Osteocyte (in vitro differentiated cells): ENCODE data around the gene LDLR. TPM values are rescaled to one million over a fixed set of nuclear protein-coding genes. Genes with fewer than 3 reads are reported as not detected.
"Not testable (repeated sequence)": the region's sequence is repeated elsewhere in the genome, so short reads cannot be mapped to it uniquely, and the experiment has no call there.

ENCODE experiments used
- DNase-seq: peaks from one replicate; pipeline ENCODE4 v3.0.0; 2021; ENCODE audit warnings: mixed read lengths; ENCODE audit not compliant: unreplicated experiment; ENCODE audit errors: extremely low spot score
- H3K27ac Mint-ChIP-seq: one replicate; pipeline ENCODE4 v1.8.0; 2021; ENCODE audit warnings: mild to moderate bottlenecking, mixed read lengths; ENCODE audit not compliant: unreplicated experiment
- H3K27me3 Mint-ChIP-seq: one replicate; pipeline ENCODE4 v1.8.0; 2021; ENCODE audit warnings: mixed read lengths; ENCODE audit not compliant: unreplicated experiment
- H3K36me3 Mint-ChIP-seq: one replicate; pipeline ENCODE4 v1.8.0; 2021; ENCODE audit warnings: mixed read lengths; ENCODE audit not compliant: unreplicated experiment
- H3K4me1 Mint-ChIP-seq: one replicate; pipeline ENCODE4 v1.8.0; 2021; ENCODE audit warnings: mixed read lengths; ENCODE audit not compliant: unreplicated experiment
- H3K4me3 Mint-ChIP-seq: one replicate; pipeline ENCODE4 v1.8.0; 2021; ENCODE audit warnings: mild to moderate bottlenecking, moderate library complexity, mixed read lengths; ENCODE audit not compliant: unreplicated experiment
- H3K9me3 Mint-ChIP-seq: one replicate; pipeline ENCODE4 v1.8.0; 2021; ENCODE audit warnings: mixed read lengths; ENCODE audit not compliant: unreplicated experiment
- CTCF ChIP-seq: fragments of 200-600 bp; sonication (generic); IDR thresholded peaks from 2 replicates; pipeline ENCODE4 v1.5.0; 2021; ENCODE audit warnings: antibody characterized with exemption, mild to moderate bottlenecking, moderate library complexity
- total RNA-seq: library from RNA; stranded (reverse); gene quantifications from 2 replicates; pipeline ENCODE4 v1.2.1, GENCODE V29; 2021

Gene LDLR
- total RNA-seq, 1 donor from 2014 or later, result 96.9 TPM

GRCh38 chr19:11098327-11098726 is 9.1 kb downstream of the LDLR start:
- Mint-ChIP-seq H3K27ac (no peak overlapping the region), H3K9me3 (peaks cover 4% of the 10 kb centered on the region), H3K27me3 (no peaks in the 10 kb centered on the region), H3K4me3 (no peak overlapping the region), H3K4me1 (peaks cover 48% of the 10 kb centered on the region), H3K36me3 (peaks cover 32% of the 10 kb centered on the region)
- no peak for DNase-seq
- no peak for TF ChIP-seq CTCF

GRCh38 chr19:11098861-11099260 is 9.6 kb downstream of the LDLR start:
- no peak overlapping the region for H3K27ac Mint-ChIP-seq
- peaks cover 42% of the 10 kb centered on the region for H3K4me1 Mint-ChIP-seq
- H3K27me3 Mint-ChIP-seq, result no peaks in the 10 kb centered on the region
- no peak overlapping the region for H3K4me3 Mint-ChIP-seq
- H3K9me3 Mint-ChIP-seq, result peaks cover 4% of the 10 kb centered on the region
- DNase-seq, result no peak
- peaks cover 36% of the 10 kb centered on the region for H3K36me3 Mint-ChIP-seq
- TF ChIP-seq CTCF, result no peak

- H3K27me3 Mint-ChIP-seq, result no peaks in the 10 kb centered on the region
Measured at GRCh38 chr19:11100049-11100448, 10.8 kb downstream of the LDLR start.

GRCh38 chr19:11101057-11101456 is 11.8 kb downstream of the LDLR start:
- no peak overlapping the region for H3K4me3 Mint-ChIP-seq
- H3K9me3 Mint-ChIP-seq, result peaks cover 4% of the 10 kb centered on the region
- peaks cover 35% of the 10 kb centered on the region for H3K36me3 Mint-ChIP-seq
- DNase-seq, result no peak
- no peak for TF ChIP-seq CTCF
- peaks cover 24% of the 10 kb centered on the region for H3K4me1 Mint-ChIP-seq
- H3K27me3 Mint-ChIP-seq, result no peaks in the 10 kb centered on the region
- no peak overlapping the region for H3K27ac Mint-ChIP-seq

More at GRCh38 chr19:11100049-11100448, 10.8 kb downstream of the LDLR start:
- no peak for TF ChIP-seq CTCF
- peaks cover 35% of the 10 kb centered on the region for H3K36me3 Mint-ChIP-seq
- peak overlapping the region; percentile 56 for H3K27ac Mint-ChIP-seq
- no peak overlapping the region for H3K4me3 Mint-ChIP-seq
- peaks cover 34% of the 10 kb centered on the region for H3K4me1 Mint-ChIP-seq
- H3K9me3 Mint-ChIP-seq, result peaks cover 4% of the 10 kb centered on the region
- no peak for DNase-seq

GRCh38 chr19:11102944-11103343 is 13.7 kb downstream of the LDLR start:
- no peak overlapping the region for H3K4me3 Mint-ChIP-seq
- DNase-seq, result no peak
- H3K9me3 Mint-ChIP-seq, result peaks cover 4% of the 10 kb centered on the region
- TF ChIP-seq CTCF, result no peak
- peaks cover 10% of the 10 kb centered on the region for H3K4me1 Mint-ChIP-seq
- H3K27me3 Mint-ChIP-seq, result no peaks in the 10 kb centered on the region
- no peak overlapping the region for H3K27ac Mint-ChIP-seq
- H3K36me3 Mint-ChIP-seq, result peaks cover 40% of the 10 kb centered on the region

- H3K9me3 Mint-ChIP-seq, H3K27ac Mint-ChIP-seq, H3K4me3 Mint-ChIP-seq, DNase-seq, H3K27me3 Mint-ChIP-seq: not testable (repeated sequence)
- peaks cover 44% of the 10 kb centered on the region for H3K36me3 Mint-ChIP-seq
- peaks cover 10% of the 10 kb centered on the region for H3K4me1 Mint-ChIP-seq
Measured at GRCh38 chr19:11103667-11104066, 14.4 kb downstream of the LDLR start.
